Kidney epithelial cell (primary cell): ENCODE measurements around the gene BAIAP2L2. TPM values are rescaled to one million over a fixed set of nuclear protein-coding genes. Genes with fewer than 3 reads are reported as not detected.

Source experiments
- DNase-seq: peaks from one replicate; pipeline ENCODE4 v3.0.0-alpha.2; 2010; ENCODE audit warnings: low read depth
- H3K27me3 ChIP-seq: 2 replicates; pipeline ENCODE4 v1.6.0; 2011; ENCODE audit warnings: low read length; ENCODE audit not compliant: control insufficient read depth, insufficient read depth
- H3K36me3 ChIP-seq: 2 replicates; pipeline ENCODE4 v1.5.1; 2011; ENCODE audit warnings: low read length; ENCODE audit not compliant: control insufficient read depth, insufficient read depth
- H3K4me3 ChIP-seq: 2 replicates; pipeline ENCODE4 v1.5.1; 2011; ENCODE audit warnings: low read depth, mild to moderate bottlenecking, control low read depth, low read length
- CTCF ChIP-seq: IDR thresholded peaks from 2 replicates; pipeline ENCODE4 v1.5.1; 2011; ENCODE audit warnings: mild to moderate bottlenecking, moderate library complexity, low read length, control low read depth, inconsistent platforms; ENCODE audit not compliant: insufficient read depth, poor library complexity, severe bottlenecking
- total RNA-seq: library from RNA; depleted of rRNA; stranded (reverse); fragments of >200 nt; gene quantifications from 2 replicates; pipeline ENCODE4 v1.2.3, GENCODE V29; 2015

BAIAP2L2 gene
- total RNA-seq, 1 donor from 2014 or later = 4.1 TPM

DNA sequence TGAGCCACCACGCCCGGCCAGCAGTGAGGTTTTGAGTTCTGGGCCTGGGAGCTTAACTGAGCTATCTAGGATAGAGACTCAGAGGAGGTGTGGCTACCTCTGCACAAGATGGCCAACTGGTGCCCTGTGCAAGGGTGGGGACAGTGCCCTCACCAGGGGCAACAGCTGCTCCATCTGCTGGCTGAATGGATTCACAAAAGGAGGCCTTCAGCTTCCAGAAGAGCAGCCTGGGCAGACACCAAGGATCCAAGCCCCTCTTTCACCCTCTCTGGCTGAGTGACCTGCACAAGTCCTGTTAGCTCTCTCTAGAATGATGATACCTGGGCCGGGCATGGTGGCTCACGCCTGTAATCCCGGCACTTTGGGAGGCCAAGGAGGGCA lies 33.5 kb upstream of the BAIAP2L2 start:
- no peak overlapping the region for H3K4me3 ChIP-seq
- no peaks in the 10 kb centered on the region for H3K36me3 ChIP-seq
- H3K27me3 ChIP-seq = no peaks in the 10 kb centered on the region
- TF ChIP-seq CTCF = no peak
- no peak for DNase-seq

GRCh38 chr22:38142606-38143005 lies 32.1 kb upstream of the BAIAP2L2 start:
- no peak for DNase-seq
- no peak for TF ChIP-seq CTCF
- no peak overlapping the region for H3K4me3 ChIP-seq
- no peaks in the 10 kb centered on the region for H3K27me3 ChIP-seq
- H3K36me3 ChIP-seq = no peaks in the 10 kb centered on the region

GRCh38 chr22:38141217-38141973 lies 30.9 kb upstream of the BAIAP2L2 start:
- Histone ChIP-seq H3K4me3 (no peak overlapping the region), H3K27me3 (no peaks in the 10 kb centered on the region), H3K36me3 (no peaks in the 10 kb centered on the region)
- no peak for TF ChIP-seq CTCF
- DNase-seq = no peak

GRCh38 chr22:38139901-38140300 lies 29.4 kb upstream of the BAIAP2L2 start:
- H3K4me3 ChIP-seq = no peak overlapping the region
- DNase-seq = no peak
- no peaks in the 10 kb centered on the region for H3K27me3 ChIP-seq
- H3K36me3 ChIP-seq = no peaks in the 10 kb centered on the region
- TF ChIP-seq CTCF = no peak

GRCh38 chr22:38138961-38139360 lies 28.5 kb upstream of the BAIAP2L2 start:
- Histone ChIP-seq H3K36me3 (no peaks in the 10 kb centered on the region), H3K27me3 (no peaks in the 10 kb centered on the region), H3K4me3 (no peak overlapping the region)
- no peak for DNase-seq
- TF ChIP-seq CTCF = no peak
